ENCODE results near the gene ZFYVE9. TPM values are rescaled to one million over a fixed set of nuclear protein-coding genes. Genes with fewer than 3 reads are reported as not detected.
A peak's percentile ranks its signal among the peaks of the same experiment; 100 is the strongest.
"Not testable (repeated sequence)": the region's sequence is repeated elsewhere in the genome, so short reads cannot be mapped to it uniquely, and the experiment has no call there.

ZFYVE9 gene
- total and polyA plus RNA-seq, 2 donors = 13.1 to 73.5 TPM

DNA sequence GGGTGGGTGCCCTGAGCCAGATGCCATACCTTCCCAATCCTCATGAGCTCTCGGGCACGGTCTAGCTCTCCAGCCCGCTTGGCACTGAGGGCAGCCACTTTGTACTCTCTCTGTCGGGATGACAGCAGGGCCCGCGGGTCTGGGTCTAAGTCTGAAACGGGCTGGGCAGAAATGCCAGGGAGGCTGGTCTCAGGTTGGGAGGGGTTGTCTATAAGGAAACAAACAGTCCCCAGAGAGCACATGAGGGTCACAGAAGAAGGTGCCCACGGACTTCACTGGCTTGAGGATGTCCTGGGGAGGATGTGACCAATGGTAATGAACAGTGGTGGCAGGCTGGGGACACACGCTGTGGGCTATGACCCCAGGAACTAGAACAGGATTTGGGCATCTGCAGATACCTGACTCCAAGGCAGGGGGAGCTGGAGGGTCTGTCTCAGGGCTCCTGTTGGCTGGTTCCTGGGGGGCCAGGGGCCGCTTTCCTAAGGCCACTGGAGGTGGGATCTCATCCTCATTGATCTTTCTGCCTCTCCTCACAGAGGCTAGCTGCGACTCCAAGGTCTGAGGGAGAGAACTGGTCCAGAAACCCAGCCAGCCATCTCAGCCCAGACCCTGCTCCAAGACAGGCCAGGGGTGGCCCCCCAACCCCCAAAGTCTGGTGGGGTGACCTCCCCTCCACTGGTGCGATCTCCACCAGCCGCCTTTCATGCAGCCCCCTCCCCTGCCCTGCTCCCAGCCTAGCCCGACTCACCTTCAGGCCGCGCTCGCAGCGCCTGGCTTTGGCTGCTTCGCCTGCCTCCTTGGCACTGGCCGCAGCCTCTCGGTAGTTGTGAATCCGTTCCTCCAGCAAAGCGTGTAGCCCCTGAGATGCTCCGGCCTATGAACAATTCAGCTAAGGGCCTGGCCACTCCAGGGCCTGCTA is 218.0 kb downstream of the ZFYVE9 start:
- Histone ChIP-seq H3K4me3 (ENCODE audit: low read depth, low read length) (no peak overlapping the region), H3K27ac (ENCODE audit: low read depth) (no peak overlapping the region), H3K4me1 (ENCODE audit: insufficient read depth) (no peaks in the 10 kb centered on the region), H3K36me3 (ENCODE audit: insufficient read depth) (peaks cover 13% of the 10 kb centered on the region)
- 94% methylated on average over 24 of the region's 24 CpGs for WGBS
- DNase-seq (ENCODE audit: extremely low spot score) = no peak

DNA sequence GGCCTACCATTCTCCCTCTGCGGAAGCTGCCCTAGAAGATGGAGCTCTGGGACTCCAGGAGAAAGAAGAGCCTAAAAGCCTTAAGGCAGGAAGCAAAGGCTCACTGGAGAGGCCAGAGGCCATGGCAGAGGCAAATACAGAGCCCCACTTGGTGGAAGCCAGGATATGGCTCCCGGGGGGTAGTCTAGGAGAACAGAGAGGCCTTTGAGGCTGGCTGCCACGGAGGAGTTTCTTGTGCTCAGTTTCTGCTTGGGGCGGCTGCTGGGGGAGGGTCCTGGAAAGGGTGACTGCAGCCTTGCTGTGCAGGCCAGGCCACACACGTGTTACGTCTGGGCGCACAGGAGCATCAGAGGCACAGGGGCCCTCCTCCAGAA is 218.7 kb downstream of the ZFYVE9 start:
- peaks cover 13% of the 10 kb centered on the region for H3K36me3 ChIP-seq (ENCODE audit: insufficient read depth)
- WGBS = 89% methylated on average over 7 of the region's 7 CpGs
- H3K4me3 ChIP-seq (ENCODE audit: low read depth, low read length) = no peak overlapping the region
- DNase-seq (ENCODE audit: extremely low spot score) = no peak
- H3K4me1 ChIP-seq (ENCODE audit: insufficient read depth) = no peaks in the 10 kb centered on the region
- no peak overlapping the region for H3K27ac ChIP-seq (ENCODE audit: low read depth)

DNA sequence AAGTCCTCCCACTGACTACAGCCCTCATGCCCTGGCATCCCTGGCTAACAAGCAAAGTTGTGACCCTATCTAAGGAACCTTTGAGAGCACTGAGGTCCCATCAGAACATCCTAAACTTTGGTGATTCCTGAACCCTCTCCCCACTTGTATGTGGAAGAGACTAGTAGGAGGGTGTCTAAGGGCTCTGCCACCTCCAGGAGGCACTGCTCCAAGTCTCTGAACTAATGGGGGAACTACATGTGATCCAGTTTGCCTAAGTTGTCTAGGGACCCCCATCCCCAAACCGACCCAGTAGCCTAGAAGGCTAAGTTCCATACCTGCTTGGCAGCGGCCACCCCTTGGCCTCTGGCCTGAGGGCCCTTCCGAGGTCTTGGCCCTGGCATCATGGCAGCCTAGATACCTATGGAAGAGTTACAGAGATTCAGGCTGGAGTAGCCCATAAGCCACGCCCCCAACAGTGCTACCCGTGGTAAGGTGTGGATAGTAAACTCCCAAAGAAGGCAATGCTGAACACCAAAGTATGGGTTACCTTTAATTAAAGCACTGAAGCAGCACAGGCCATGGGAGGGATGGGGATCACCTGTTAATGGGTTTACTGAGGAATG is 222.4 kb downstream of the ZFYVE9 start:
- WGBS = 79% methylated on average over 5 of the region's 5 CpGs
- no peak for DNase-seq (ENCODE audit: extremely low spot score)
- Histone ChIP-seq H3K4me1 (ENCODE audit: insufficient read depth) (no peaks in the 10 kb centered on the region), H3K4me3 (ENCODE audit: low read depth, low read length) (no peak overlapping the region), H3K27ac (ENCODE audit: low read depth) (no peak overlapping the region), H3K36me3 (ENCODE audit: insufficient read depth) (peaks cover 4% of the 10 kb centered on the region)

DNA sequence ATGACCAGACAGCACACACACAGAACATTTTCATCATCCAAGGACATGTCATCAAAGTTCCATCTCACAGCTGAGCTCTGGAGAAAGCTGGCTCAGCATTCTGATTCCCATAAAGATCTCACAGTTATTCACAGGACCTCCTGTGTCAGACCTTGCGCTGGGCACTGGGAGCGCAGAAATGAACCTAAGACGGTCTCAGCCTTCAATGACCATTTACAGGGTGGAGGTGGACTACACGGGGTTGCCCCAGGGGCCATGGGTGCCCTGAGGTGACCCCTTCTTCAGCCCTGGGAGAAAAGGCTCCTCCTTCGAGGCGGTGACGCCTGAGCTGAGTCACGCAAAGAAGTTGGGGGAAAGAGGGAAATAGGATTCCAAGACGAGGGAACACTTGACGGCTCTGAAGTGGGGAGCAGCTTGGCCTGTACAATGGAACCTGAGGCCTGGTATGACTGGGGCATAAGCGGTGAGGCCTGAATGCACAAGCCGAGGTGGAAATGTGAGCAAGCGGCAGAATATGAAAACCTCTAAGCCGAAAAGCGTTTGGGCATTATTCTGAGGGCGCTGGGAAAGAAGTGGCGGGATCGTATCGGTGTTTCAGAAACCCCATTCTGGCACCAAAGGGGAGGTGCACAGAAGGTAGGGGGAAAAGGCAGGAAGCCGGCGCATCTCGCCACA is 223.3 kb downstream of the ZFYVE9 start:
- DNase-seq (ENCODE audit: extremely low spot score) = no peak
- no peaks in the 10 kb centered on the region for H3K4me1 ChIP-seq (ENCODE audit: insufficient read depth)

DNA sequence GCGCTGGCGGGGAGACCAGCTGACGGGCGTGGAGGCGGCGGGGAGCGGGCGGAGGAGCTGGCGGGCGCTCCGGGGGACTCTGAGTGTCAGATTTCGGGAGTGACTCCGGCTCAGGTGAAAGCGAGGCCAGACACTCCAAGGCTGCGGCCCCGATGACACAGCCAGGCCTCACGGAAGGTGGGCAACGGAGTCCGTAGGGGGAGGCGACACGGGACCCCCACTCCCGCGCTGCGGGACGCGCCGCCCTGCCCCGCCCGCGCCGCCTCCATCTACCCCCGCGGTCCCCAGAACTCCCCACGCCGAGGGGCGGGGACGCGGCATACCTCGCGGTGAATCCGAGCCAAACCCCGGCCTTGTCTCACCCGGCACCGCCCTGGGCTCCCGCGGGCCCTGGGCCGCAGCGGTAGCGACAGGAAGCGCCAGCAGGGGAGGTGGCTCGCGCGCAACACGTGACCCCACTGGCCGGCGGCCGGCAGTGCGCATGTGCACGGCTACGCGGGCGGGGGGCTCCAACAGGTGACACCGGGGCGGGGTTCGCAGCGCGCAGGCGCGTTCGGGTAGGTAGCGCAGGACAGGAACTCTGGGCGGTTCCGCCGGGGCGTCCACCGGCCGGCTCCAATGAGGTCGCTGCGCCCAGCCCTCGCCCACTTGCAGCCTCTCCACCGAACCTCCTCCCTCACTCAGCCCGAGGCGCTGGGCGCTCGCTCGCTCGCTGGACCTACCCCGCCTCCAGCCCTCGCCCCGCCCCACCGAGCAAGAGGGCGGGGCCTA is 224.0 kb downstream of the ZFYVE9 start, which contains the start of gene CC2D1B:
Gene CC2D1B (minus strand): TSS at position 460 of the 771 bp plus-strand sequence. CDS start 1,585 bp downstream, outside the sequence.
- H3K4me1 ChIP-seq (ENCODE audit: insufficient read depth) = no peaks in the 10 kb centered on the region
- H3K36me3 ChIP-seq (ENCODE audit: insufficient read depth) = peaks cover 1% of the 10 kb centered on the region
- WGBS = under 1% methylated on average over 92 of the region's 92 CpGs
- peak within 1 kb of the TSS; percentile 94 for H3K4me3 ChIP-seq (ENCODE audit: low read depth, low read length)
- peak; percentile 91 for DNase-seq (ENCODE audit: extremely low spot score)
- H3K27ac ChIP-seq (ENCODE audit: low read depth) = peak within 1 kb of the TSS; percentile 97

More for the DNA sequence above, 223.3 kb downstream of the ZFYVE9 start:
- 6% methylated on average over 22 of the region's 22 CpGs for WGBS
- Histone ChIP-seq H3K4me3 (ENCODE audit: low read depth, low read length) (peak overlapping the region; percentile 94), H3K36me3 (ENCODE audit: insufficient read depth) (peaks cover 4% of the 10 kb centered on the region), H3K27ac (ENCODE audit: low read depth) (peak overlapping the region; percentile 97)

DNA sequence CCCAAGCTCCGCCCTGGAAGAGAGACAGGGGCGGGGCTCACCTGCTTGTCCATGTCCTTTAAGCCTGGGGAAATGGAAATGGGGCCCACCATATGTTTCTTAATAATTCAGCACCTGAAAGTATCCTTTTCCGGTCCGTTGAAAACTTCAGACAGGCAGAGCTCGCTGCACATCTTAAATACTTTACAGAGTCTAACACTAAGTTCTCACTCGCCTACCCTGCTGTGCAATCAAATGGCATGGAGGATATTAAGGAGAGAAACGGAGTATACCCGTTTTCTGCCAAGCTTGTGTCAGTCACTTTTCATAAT is 224.6 kb downstream of the ZFYVE9 start:
- DNase-seq (ENCODE audit: extremely low spot score) = no peak
- Histone ChIP-seq H3K4me1 (ENCODE audit: insufficient read depth) (no peaks in the 10 kb centered on the region), H3K27ac (ENCODE audit: low read depth) (no peak overlapping the region), H3K36me3 (ENCODE audit: insufficient read depth) (no peaks in the 10 kb centered on the region), H3K4me3 (ENCODE audit: low read depth, low read length) (peak overlapping the region; percentile 94)
- WGBS = 14% methylated on average over 8 of the region's 8 CpGs

DNA sequence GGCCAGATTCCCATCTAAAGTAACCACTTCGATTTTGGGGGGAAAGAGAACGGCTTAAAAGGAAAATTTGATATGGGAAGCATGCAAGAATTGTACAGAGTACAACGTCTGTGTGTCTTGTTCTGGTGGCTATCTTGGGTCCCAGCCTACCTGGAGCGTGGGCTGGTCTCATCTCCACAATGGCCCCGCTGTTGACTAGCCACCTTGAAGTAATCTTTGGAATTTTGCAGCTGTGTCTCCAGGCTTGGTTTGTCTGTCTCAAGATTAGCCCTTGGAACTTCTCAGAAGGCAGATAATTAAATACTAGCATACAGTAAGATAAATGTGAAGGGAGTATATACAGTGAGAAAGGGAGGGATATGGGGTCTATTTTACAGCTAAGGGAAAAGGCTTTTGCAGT is 225.4 kb downstream of the ZFYVE9 start:
- no peaks in the 10 kb centered on the region for H3K4me1 ChIP-seq (ENCODE audit: insufficient read depth)
- H3K27ac ChIP-seq (ENCODE audit: low read depth) = no peak overlapping the region
- H3K4me3 ChIP-seq (ENCODE audit: low read depth, low read length) = no peak overlapping the region
- H3K36me3 ChIP-seq (ENCODE audit: insufficient read depth) = no peaks in the 10 kb centered on the region
- DNase-seq (ENCODE audit: extremely low spot score) = no peak
- WGBS = 93% methylated on average over 5 of the region's 5 CpGs

DNA sequence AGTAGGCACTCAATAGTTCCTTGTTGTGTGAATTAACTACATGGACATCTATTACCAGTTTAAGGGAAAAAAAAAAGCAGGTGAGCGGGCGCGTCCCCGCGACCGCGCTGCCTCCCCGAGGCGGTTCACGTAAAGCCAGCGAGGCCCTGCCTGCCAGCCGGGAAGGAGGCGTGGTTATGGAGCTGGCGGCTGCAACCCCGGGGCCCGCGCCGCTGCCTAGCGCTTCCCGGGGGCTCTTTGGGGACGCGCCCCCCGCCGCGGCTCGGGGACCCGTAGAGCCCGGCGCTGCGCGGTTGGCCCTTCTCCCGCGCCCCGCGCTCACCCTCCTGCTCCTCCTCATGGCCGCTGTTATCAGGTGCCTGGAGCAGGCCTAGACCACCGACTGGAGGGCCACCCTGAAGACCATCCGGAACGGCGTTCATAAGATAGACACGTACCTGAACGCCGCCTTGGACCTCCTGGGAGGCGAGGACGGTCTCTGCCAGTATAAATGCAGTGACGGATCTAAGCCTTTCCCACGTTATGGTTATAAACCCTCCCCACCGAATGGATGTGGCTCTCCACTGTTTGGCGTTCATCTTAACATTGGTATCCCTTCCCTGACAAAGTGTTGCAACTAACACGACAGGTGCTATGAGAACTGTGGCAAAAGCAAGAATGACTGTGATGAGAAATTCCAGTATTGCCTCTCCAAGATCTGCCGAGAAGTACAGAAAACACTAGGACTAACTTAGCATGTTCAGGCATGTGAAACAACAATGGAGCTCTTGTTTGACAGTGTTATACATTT is 226.7 kb downstream of the ZFYVE9 start:
- no peak for DNase-seq (ENCODE audit: extremely low spot score)
- H3K27ac ChIP-seq (ENCODE audit: low read depth) = no peak overlapping the region
- H3K36me3 ChIP-seq (ENCODE audit: insufficient read depth) = no peaks in the 10 kb centered on the region
- 7% methylated on average over 51 of the region's 51 CpGs for WGBS
- peak overlapping the region; percentile 38 for H3K4me3 ChIP-seq (ENCODE audit: low read depth, low read length)
- H3K4me1 ChIP-seq (ENCODE audit: insufficient read depth) = no peaks in the 10 kb centered on the region

DNA sequence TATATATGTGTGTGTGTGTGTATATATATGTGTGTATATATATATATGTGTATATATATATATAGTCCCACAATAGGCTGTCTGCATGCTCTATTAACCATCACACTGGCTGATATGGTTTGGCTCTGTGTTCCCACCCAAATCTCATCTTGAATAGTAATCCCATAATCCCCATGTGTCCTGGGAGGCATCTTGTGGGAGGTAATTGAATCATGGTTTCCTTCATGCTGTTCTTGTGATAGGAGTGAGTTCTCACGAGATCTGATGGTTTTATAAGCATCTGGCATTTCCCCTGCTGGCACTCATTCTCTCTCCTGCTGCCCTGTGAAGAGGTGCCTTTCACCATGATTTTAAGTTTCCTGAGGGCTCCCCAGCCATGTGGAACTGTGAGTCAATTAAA is 228.0 kb downstream of the ZFYVE9 start:
- H3K4me1 ChIP-seq (ENCODE audit: insufficient read depth) = not testable (repeated sequence)

DNA sequence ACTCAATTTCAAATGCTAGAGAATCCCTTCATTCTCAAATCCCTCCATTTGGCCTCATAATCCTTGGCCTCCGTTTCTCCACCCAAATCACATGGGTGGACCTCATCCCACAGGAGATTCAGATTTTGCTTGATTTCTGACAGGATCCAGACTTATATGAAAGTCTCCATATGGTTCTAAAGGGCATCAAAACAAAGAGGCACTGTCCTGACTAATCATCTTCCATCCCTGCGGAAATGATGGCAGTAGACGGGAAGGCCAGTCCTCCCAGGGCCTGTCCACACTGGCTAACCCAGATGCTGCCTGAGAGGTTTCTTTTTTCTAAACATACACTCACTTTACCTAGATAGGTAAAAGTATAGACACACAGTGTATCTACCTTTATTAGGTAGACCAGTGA is 243.5 kb downstream of the ZFYVE9 start:
- no peak overlapping the region for H3K27ac ChIP-seq (ENCODE audit: low read depth)
- no peak overlapping the region for H3K4me3 ChIP-seq (ENCODE audit: low read depth, low read length)
- no peaks in the 10 kb centered on the region for H3K36me3 ChIP-seq (ENCODE audit: insufficient read depth)
- H3K4me1 ChIP-seq (ENCODE audit: insufficient read depth) = no peaks in the 10 kb centered on the region
- 92% methylated on average over 3 of the region's 3 CpGs for WGBS
- no peak for DNase-seq (ENCODE audit: extremely low spot score)

More for the DNA sequence above, 228.0 kb downstream of the ZFYVE9 start:
- not testable (repeated sequence) for DNase-seq (ENCODE audit: extremely low spot score); H3K27ac ChIP-seq (ENCODE audit: low read depth); H3K36me3 ChIP-seq (ENCODE audit: insufficient read depth); H3K4me3 ChIP-seq (ENCODE audit: low read depth, low read length)
- 47% methylated on average over 1 of the region's 1 CpG for WGBS

DNA sequence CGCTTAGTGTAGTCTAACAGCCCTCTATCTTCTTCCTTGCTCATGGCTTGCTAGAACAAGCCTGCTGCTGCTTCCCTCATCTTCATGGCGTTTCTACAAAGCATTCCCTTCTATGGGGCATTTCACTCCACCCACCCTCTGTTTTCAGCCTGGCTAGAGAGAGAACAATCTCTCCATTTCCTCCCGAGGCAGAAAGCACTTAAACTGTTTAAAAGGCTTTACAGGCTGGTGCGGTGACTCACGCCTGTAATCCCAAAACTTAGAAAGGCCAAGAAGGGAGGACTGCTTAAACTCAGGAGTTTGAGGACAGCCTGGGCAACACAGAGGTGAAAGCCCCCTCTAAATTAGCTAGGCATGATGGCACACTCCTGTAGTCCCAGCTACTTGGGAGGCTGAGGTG is 244.6 kb downstream of the ZFYVE9 start:
- WGBS = 82% methylated on average over 5 of the region's 5 CpGs
- no peak overlapping the region for H3K27ac ChIP-seq (ENCODE audit: low read depth)

DNA sequence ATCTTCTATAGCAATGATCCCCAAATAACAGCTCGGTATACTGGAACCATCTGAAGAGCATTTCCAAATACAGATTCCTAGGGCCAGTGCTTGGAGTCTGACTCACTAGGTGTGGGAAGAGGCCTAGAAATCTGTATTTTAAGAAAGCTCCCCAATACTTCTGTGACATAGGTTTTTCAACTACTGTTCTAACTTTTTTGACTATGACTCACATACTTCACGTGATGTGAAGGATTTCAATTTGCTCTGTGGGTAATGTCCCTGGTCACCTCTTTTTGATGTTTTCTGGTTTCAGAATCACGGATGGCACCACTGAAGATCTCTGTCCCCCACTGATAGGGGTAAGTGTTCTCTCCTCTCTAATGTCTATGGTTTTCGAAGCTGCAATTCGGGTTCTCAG is 251.3 kb downstream of the ZFYVE9 start:
- no peak overlapping the region for H3K27ac ChIP-seq (ENCODE audit: low read depth)
- no peaks in the 10 kb centered on the region for H3K36me3 ChIP-seq (ENCODE audit: insufficient read depth)
- no peak for DNase-seq (ENCODE audit: extremely low spot score)
- no peak overlapping the region for H3K4me3 ChIP-seq (ENCODE audit: low read depth, low read length)
- H3K4me1 ChIP-seq (ENCODE audit: insufficient read depth) = no peaks in the 10 kb centered on the region
- WGBS = 95% methylated on average over 5 of the region's 5 CpGs

More for the DNA sequence above, 244.6 kb downstream of the ZFYVE9 start:
- Histone ChIP-seq H3K4me1 (ENCODE audit: insufficient read depth) (no peaks in the 10 kb centered on the region), H3K4me3 (ENCODE audit: low read depth, low read length) (no peak overlapping the region), H3K36me3 (ENCODE audit: insufficient read depth) (no peaks in the 10 kb centered on the region)
- DNase-seq (ENCODE audit: extremely low spot score) = no peak

All from urinary bladder (tissue), 4 donors.